Stimulated activated CD4-positive, alpha-beta T cell treated with anti-CD3 and anti-CD28 coated beads, Interleukin-15, amount 100 ng/mL, for 24 hours (primary cell): Measurements from ENCODE around the gene PDE4D.
"Not testable (repeated sequence)": the region's sequence is repeated elsewhere in the genome, so short reads cannot be mapped to it uniquely, and the experiment has no call there.

Experiments
- DNase-seq: peaks from one replicate; pipeline ENCODE4 v3.0.0-alpha.2; 2020

PDE4D gene

DNA sequence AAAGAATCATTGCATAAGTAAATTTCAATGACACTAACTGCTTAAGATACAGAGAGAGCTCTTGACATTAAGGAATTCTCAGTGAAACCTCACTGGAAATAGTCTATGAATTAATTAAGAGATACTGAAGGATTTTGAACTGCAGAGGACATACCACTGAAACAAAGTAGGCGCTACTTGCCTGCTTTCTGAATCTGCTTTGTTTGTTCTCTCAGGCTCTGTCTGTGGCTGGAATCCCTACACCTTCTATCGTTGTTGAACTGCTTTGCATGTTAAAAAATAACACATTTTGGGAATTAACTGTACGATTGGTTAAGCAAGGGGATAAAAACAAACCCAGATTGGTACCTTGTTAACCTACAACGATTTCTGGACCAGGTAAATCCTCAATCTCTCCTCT lies 435.2 kb downstream of the PDE4D start:
- no peak for DNase-seq

GRCh38 chr5:59449905-59450644 lies 443.5 kb downstream of the PDE4D start:
- no peak for DNase-seq

DNA sequence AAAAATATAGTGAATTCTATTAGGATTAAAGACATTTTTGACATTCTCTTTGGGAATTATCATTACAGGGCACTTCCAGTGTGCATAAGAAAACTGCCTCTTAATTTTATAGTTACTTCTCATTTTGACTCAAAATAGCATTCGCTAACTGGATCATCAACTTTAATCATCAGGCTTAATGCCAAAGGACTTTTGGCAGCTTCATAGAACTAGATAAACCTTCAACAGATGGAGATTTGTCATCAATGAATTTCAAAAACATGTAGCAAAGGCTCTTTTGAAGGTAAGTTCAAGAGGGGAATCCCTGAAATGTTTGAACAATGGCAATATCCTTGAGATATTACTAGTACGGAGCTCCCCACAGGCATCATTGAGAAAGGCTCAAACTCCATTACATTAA lies 447.2 kb downstream of the PDE4D start:
- DNase-seq: no peak

- DNase-seq: no peak
These were observed 447.8 kb downstream of the PDE4D start for GRCh38 chr5:59445741-59446140.

DNA sequence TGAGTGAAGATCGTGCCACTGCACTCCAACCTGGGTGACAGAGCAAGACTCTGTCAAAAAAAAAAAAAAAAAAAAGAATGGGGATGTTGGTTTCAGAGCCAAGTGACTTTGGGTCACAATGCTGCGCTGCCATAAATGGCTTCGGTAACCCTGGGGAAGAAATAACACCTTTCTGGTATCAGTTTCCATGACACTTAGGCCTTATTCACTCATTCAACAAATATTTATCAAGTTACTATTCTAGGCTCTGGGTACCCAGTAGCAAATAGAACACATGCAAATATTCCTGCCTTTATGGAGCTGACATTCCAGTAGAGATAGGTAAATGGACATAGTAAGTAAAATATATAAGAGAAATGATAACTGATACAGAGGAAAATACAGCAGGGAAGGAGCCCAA lies 454.2 kb downstream of the PDE4D start:
- no peak for DNase-seq

DNA sequence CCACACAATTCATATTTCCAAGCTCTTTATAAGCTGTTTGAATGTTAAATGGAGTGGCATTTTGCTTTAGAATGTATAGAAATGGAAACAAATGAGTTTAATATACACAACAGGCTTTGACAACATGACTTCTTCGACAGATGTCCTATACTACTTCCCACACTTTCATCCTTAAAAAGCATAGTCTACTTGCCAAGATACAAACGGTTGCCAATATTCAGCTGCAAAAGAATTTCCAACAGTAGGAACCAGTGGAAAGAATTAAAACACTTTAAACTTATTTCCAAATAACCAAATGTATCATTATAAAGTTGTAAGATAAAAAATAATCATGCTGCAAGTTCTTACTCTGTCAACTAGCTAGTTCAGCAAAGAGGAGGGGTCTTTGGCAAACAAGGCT lies 456.4 kb downstream of the PDE4D start:
- DNase-seq: no peak

DNA sequence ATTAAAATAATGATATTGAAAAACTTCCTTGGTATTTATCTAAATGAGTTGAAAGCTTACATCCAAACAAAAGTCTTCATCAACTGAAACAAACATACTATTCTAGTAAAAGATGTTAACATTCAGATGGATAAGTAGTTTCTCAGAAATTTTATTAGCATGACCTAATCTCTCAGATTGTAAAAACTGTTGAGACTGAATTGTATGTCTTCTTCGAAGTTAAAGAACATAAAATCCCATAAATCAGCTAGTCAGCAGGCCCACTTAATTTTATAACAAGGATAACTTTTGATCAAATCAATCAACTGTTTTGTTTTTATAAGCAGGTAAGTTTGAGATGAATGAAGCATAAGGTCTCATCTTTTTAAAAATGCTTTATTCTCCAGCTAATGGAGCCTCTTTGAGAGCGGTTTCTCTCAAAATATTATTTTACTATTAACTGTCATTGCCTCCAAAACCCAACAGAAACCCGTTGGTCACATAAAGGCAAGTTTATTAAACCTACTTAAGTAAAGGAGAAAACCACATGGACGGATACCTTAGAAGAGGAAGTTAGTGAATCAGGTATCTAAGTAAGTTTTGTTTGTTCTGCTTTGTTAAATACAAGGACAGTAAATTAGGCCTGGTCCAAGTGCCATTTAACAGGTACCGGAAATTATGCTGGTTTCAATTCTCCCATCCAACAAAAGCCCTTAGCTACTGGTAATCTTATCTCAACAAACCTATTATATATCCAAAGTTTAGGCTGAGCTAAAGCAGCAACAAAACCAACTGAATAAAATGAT lies 457.0 kb downstream of the PDE4D start:
- DNase-seq: no peak

GRCh38 chr5:59433174-59433573 lies 460.4 kb downstream of the PDE4D start:
- no peak for DNase-seq

DNA sequence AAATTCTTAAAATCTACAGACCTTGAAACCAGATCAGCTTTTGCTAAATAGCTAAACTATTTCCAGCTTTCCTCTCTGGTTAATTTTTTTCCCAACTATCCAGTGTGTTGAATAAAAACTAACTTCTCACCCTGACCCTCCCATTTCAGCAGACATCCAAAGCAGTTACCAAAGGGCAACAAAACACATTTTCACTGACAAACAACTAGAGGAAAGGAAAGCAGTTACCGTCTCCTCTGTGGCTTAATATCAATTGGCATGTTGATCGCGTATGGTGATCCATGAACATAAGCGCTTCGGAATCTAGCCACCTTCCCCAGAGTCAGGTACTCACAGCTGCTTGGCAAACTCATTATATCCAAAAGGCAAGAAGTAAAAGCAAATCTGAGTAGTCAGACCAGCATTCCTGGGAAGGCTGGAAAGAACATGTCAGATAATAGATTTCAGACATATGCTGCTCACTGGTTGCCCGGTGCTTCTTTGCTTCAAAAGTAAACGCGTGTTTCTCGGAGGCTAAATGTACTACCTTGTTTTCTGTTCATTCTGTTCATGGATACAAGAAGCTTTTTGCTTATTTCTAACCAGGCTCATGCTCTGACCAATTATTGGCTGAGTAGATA lies 463.4 kb downstream of the PDE4D start:
- no peak for DNase-seq

- DNase-seq: no peak
These were observed 465.1 kb downstream of the PDE4D start for GRCh38 chr5:59428391-59428790.

DNA sequence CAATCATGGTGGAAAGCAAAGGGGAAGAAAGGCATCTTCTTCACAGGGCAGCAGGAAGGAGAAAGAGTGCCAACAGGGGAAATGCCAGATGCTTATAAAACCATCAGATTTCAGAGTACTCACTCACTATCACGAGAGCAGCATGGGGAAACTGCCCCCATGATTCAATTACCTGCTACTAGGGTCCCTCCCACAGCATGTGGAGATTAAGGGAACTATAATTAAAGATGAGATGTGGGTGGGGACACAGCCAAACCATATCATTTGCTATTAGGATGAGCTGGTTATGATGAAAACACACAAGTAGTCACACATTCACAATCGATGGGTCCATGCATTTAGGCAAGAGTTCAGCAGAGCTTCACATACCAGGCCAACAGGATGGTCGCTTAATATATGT lies 469.0 kb downstream of the PDE4D start:
- DNase-seq: no peak

DNA sequence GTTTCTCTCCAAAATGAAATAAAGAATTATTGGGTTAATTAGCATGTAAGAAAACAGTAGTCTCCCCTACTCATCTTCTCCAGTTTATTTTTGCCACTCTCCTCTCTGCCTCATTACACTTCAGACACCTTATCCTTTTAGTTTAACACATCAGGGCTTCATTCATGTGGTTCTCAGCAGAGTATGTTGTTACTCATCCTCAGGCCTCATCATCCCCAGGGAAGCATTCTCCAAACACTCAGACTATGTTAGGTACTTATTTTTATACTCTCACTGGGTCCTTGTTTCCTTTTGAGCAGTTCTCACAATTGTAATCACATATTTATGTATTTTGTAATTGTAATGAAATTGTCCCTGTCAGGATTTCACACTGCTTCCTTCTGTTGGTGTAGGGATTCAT lies 470.5 kb downstream of the PDE4D start:
- DNase-seq: no peak

GRCh38 chr5:59421986-59422941 lies 471.3 kb downstream of the PDE4D start:
- no peak for DNase-seq

- no peak for DNase-seq
These were observed 472.9 kb downstream of the PDE4D start for GRCh38 chr5:59420596-59420995.

GRCh38 chr5:59418808-59419207 lies 474.7 kb downstream of the PDE4D start:
- no peak for DNase-seq

DNA sequence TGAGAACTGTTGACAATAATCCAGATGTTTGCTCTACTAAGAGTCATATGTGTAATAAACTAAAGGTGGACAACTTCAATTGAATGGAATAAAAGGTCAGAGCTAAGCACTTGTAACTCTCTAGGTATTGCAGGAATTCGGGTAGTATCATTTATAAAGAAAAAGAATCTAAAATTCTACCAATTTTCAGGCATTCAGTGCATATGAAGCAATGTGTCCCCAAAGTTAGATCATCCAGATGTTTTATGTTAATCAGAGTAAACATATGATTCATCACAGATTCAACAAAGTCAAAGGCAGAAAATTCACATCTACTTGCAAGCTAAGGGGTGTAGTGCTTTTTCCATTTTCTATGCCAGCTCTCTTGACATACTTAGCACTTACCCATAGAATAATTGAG lies 477.1 kb downstream of the PDE4D start:
- DNase-seq: no peak

DNA sequence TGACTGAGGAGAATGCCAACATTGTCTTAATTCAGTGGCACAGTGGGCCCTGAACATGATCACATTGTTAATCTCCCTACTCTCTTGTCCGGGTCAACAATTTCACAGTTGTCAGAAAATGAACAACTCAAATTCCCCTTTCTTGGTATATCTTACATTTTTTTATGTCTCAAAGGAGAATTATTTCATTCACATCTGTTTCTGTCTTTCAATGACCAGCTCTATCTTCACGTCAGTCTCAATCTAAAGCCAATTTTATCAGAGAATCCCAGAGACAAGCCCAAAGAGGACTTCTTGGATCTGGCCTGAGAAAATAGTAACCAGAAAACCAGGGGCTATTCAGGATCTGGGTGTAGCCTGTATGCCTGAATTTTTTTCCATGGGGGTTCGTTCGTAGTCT lies 477.5 kb downstream of the PDE4D start:
- no peak for DNase-seq

DNA sequence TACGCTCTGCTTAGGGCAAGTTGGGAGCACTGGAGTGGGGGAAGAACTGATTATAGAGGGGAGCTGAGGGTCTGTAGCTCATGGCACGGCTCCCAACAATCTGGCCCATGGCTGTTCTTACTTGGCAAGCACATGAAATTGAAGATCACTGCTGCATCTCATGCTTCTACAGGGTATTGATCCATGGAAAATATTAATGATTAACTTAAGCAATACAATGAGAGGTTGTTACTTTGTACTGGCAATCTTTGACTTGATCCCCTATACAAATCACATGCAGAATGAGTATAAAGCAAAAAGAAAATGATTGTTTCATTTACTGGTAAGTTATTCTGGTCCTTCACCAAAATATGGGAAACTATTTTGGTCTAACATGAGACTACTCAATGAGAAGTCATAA lies 481.1 kb downstream of the PDE4D start:
- DNase-seq: no peak

GRCh38 chr5:59408997-59409396 lies 484.5 kb downstream of the PDE4D start:
- not testable (repeated sequence) for DNase-seq

GRCh38 chr5:59407967-59408366 lies 485.6 kb downstream of the PDE4D start:
- DNase-seq: no peak

DNA sequence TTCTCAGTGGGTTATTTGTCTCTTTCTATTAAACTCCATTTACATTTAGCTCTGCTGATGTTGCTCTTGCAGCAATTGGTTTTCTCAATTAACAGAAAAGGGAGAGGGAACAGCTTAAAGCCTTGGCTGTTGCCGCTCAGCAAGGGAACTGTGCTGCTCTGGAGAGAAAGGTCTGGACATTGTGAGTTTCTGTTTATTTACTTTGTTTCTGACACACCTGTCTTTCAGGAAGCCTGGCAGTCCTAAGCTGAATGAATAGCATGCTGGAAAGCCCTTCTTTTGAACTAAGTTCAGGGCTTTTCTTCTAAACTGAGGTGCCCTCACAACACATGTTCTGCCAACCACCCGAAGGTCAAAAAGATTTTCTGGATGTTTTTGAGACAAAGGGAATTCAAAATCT lies 491.9 kb downstream of the PDE4D start:
- DNase-seq: no peak

DNA sequence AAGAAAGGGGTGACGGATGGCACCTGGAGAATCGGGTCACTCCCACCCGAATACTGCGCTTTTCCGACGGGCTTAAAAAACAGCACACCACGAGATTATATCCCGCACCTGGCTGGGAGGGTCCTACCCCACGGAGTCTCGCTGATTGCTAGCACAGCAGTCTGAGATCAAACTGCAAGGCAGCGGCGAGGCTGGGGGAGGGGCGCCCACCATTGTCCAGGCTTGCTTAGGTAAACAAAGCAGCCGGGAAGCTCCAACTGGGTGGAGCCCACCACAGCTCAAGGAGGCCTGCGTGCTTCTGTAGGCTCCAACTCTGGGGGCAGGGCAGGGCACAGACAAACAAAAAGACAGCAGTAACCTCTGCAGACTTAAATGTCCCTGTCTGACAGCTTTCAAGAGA lies 498.6 kb downstream of the PDE4D start:
- not testable (repeated sequence) for DNase-seq
